Measurements from ENCODE around the gene ACER3.
"Not testable (repeated sequence)": the region's sequence is repeated elsewhere in the genome, so short reads cannot be mapped to it uniquely, and the experiment has no call there.

The ACER3 gene

DNA sequence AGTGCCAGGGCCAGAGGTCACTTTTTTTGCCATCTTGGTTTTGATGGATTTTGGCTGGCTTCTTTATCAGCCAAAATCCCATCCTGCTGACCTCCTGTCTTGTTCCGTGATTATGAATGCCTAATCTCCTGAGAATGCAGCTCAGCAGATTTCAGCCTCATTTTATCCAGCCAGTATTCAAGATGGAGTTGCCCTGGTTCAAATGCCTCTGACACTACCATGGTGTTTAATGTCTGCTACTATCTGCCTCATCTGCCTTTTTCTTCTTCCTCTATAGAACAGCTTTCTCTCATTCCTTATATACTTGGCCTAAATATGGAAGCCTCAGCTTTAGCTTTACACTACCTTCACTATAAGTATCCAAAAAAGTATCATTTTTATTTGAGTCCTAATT is 50.7 kb downstream of the ACER3 start:
- FAIRE-seq, result no peak
- DNase-seq (ENCODE audit: insufficient read length, low spot score), result no peak

DNA sequence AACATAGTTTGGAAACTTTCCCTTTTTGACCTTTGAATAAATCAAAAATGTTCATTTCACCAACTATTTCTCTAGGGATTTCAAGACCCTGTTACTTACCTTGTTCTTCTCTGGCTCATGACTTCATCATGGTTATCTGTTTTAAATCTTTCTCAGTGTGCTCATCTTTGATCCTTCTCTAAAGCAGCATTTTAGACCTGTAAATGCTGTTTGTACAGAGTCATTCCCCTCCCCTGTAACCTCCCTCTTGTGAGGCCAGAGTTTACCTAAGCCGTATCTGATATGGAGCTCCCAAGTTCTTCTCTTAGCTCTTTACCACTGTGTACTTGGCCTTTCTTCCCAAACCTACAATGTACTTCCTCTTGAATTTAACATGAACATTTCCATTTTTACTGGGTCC is 56.0 kb downstream of the ACER3 start:
- FAIRE-seq (no peak), DNase-seq (ENCODE audit: insufficient read length, low spot score) (no peak)

DNA sequence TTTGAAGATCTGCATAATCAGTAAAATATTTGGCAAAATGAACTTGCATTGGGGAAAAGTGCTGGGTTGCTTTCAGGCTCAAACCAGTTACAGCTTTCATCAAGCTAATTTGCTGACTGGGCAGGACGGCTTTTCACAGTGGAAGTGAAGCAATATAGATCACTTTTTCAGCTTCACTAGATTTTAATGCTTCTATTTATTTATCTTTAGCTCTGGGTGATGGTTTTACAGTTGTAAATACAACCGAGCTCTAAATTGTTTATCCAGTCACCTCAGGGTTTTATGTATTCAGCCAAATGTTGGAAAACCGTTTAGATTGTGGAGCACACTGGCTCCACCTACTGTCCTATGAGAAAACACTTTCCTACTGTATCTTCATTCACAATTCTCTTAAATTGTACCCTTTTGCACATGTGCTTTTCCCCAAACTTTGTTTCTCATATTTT is 58.2 kb downstream of the ACER3 start:
- peak; percentile 46 for FAIRE-seq
- DNase-seq (ENCODE audit: insufficient read length, low spot score), result peak; percentile 52

DNA sequence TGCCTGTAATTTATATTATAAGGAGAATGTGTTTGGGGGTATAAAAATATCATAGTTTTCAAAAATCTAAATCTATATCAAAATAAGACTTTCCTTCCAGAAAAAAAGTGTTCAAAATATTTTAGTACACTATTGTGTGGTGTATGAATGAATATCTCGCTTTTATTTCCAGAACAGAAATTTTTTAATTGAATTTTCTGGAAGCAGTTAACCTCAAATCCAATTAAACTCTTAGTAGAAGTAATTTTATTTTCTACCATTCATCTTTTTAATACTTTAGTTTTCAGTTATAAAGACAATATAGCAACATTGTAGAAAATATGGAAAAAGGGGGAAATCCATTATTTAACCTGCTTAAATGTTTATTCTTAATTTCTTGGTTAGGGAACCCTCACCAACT is 58.7 kb downstream of the ACER3 start:
- DNase-seq (ENCODE audit: insufficient read length, low spot score) (no peak), FAIRE-seq (no peak)

DNA sequence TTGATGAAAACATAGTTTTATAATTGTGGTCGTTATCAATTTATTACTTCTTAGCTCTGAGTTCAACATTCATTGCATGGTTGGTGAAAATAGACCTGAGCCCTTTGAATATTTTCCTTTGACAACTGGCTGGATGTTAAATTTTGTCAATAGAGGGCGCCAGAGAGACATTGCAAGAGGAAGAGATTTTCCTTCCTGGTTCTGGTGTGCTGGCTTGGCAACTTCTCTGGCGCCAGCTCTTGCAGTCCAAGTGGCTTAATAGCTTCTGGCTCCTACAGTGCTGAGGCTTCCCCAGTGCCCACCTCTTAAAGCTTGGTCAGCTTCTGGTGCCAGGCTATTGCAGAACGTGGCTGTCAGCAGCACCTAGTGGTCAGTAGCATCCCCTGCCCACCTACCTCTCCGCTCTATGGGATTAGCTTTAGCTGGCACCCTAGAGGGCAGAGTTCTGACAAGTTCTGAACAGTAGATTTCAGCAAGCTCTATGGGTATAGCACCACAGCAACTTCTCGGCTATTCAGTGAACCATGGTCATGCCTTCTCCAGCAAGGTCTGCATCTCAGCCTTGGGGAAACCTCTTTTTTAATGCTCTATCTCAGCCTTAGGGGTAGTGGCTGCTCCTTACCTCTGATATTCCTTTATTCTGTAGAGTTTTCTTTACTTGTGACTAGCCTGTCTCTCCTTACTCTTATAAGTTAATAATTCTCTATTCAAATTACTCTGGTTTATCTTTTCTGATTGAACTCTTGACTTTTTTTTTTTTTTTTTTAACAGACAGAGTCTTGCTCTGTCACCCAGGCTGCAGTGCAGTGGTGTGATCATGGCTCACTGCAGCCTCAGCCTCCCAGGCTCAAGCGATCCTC is 59.4 kb downstream of the ACER3 start:
- DNase-seq (ENCODE audit: insufficient read length, low spot score), result peak; percentile 73
- peak; percentile 33 for FAIRE-seq

DNA sequence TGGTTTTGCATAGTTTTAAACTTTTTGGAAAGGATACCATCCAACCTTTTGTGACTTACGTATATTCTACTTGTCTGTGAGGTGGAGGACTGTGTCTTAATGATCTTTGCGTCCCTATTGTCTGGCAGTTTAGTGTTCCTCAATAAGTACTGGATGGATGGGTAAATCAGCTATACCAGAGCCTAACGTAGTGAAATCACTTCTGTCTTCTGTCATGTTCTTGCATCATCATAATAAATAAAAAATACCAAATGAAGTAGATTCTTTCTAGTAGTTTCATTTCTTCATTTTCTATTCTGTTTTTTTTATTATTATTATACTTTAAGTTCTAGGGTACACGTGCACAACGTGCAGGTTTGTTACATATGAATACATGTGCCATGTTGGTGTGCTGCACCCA is 66.4 kb downstream of the ACER3 start:
- FAIRE-seq (no peak), DNase-seq (ENCODE audit: insufficient read length, low spot score) (no peak)

DNA sequence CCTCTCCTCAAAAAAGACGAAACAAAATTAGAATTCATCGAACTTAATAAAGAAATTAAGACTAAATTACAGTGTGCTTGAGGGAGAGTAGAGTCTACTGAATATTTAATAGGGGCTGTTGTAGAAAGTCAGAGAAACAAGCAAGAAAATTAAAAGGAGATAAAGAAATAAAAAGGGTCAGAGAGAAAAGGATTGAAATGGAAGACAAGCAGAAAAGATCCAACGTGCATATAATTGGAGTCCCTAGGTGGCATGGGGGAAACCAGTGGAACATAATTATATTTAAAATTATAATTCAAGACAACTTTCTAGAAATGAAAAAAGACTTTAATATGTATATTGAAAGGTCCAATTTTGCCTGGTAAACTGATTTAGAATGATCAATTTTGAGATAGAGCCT is 74.3 kb downstream of the ACER3 start:
- DNase-seq (ENCODE audit: insufficient read length, low spot score), result no peak
- no peak for FAIRE-seq

DNA sequence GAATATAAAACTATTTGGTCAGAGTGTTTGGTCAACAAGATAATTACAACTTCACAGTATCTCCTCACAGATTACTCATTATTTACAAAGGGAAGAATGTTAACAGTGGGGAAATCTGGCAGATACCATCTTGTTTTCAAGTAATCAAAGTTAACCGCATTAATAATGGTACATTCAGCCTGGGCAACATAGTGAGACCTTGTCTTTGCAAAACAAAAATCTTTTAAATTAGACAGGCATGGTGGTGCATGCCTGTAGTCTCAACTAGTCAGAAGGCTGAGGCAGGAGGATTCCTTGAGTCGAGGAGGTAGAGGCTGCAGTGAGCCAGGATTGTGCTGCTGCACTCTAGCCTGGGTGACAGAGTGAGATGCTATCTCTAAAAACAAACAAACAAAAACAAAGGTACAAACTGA is 78.5 kb downstream of the ACER3 start:
- FAIRE-seq (no peak), DNase-seq (ENCODE audit: insufficient read length, low spot score) (no peak)

DNA sequence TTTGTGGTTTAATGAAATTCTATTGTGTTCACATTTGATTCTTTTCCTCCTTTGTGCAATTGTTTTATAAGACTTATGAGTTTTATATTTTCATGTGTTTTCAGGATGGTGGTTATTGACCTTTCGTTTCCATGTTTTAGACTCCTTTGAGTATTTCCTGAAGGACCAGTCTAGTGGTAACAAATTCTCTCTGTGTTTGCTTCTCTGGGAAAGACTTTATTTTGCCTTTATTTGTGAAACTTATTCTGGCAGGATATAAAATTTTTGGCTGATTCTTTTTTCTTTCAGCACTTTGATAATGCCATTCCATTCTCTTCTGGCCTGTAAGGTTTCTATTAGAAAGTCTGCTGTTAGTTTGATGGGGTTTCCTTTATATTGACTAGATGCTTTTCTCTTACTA is 83.5 kb downstream of the ACER3 start:
- FAIRE-seq (no peak), DNase-seq (ENCODE audit: insufficient read length, low spot score) (no peak)

DNA sequence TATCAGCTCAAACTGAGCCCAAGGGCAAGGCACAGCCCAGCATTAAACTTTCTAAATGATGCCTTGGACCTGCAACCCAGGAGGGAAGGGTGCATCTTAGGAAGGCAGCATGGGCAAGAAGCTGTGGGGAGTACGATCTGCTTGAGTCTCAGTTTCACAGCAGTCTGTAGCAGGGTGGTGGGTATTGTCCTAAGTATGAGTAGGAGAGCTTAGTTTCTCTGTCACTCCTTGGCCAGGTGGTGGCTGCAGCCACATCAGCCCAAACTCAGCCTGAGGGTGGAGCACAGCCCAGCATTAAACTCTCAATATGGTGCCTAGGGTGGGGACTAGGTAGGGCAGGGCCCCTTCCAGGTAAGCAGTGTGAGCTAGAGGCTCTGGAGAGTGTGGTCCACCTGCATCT is 85.5 kb downstream of the ACER3 start:
- no peak for DNase-seq (ENCODE audit: insufficient read length, low spot score)
- peak; percentile 26 for FAIRE-seq

DNA sequence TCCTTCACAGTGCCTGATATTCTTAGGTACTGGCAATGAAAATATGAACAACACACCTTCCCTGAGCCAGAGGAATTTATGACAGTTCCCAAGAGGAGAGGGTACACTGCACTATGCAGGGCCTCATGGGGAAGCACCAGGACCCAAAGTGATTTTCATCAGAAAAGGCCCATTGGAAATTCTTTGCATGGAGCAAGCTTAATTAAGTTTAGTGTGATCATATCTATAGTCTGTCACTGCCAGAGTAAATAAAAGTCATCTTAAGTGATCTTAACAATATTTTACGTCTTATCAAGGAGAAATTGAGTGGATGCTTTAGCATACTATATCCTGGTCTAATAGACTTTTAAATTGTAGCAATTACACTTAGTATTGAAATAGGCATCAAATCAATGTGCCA is 86.5 kb downstream of the ACER3 start:
- DNase-seq (ENCODE audit: insufficient read length, low spot score) (no peak), FAIRE-seq (no peak)

DNA sequence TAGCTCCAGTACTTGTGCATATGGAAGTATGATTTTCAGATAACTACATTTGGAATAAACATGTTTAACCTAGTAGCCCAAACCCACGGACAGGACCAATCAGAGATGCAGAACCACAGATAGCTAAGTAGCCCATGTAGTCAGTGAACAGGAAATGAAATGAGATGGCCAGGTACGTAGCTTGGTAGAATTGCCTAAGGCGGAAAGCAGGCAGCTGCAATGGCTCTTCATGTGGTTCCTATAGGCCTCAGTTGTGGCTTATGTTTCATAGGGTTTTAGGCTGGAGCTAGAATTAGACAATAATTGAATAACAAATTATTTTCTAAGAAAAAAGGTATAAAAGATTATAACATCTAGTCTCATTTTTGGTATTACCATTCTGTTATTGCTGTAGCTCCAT is 87.1 kb downstream of the ACER3 start:
- no peak for DNase-seq (ENCODE audit: insufficient read length, low spot score)
- no peak for FAIRE-seq

DNA sequence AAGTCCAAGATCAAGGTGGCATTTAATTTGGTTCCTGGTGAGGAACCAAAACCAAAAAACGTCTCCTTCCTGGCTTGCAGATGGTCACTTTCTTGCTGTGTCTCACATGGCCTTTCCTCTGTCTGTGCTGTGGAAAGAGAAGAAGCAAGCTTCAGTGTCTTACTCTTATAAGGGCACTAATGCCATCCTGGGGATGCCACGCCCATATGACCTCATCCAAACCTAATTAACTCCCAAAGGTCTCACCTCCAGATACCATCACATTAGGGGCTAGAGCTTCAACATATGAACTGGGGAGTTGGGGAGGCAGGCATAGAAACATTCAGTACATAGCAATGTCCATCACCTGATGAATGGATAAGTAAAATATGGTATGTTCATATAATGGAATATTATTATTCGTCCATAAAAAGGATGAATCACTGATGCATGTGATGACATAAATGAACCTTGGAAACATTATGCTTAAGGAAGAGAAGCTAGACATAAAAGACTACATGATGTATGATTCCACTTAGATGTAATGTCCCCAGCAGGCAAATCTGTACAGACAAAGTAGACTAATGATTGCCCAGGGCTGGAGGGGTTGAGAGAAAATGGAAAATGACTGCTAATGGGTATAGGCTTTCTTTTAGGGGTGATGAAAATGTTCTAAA is 94.9 kb downstream of the ACER3 start:
- DNase-seq (ENCODE audit: insufficient read length, low spot score), result no peak

DNA sequence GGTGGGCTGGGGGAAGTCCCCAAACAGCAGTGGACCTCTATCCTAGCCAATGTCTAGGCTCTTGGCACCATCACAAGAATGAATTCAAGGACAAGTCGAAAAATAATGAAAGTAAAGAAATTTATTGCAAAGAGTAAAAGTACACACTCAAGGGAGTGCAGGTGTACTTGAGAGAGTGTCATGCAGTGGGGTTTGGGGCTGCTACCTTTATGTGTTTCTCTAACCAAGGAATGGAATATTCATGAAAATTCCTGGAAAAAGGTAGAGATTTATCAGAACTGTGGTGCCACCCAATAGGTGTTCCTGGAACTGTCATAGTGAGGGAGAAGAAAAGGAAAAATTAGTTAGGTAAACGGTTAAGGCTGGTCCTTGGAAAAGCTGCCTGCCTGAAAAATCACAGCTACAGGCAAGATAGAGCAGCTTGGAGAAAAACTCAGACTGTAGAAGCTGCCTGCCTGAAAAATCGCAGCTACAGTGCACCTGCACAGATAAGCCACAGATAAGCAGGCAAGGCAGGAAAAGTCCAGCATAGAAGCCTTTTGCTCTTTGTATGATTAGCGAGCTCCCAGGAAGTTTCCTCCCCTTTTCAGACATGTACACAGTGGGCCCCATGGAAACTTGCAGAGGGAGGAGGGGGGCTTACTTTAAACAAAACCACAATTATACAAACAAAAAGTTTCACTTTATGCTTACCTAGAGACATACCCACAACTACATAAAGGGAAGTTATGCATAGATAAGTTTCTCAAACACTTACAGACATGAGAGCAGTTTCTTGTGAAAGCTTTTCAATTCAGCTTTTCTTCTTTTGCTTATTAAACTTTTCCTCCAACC is 102.1 kb downstream of the ACER3 start:
- DNase-seq (ENCODE audit: insufficient read length, low spot score) (no peak), FAIRE-seq (no peak)

More for the DNA sequence above, 94.9 kb downstream of the ACER3 start:
- FAIRE-seq, result peak; percentile 58

DNA sequence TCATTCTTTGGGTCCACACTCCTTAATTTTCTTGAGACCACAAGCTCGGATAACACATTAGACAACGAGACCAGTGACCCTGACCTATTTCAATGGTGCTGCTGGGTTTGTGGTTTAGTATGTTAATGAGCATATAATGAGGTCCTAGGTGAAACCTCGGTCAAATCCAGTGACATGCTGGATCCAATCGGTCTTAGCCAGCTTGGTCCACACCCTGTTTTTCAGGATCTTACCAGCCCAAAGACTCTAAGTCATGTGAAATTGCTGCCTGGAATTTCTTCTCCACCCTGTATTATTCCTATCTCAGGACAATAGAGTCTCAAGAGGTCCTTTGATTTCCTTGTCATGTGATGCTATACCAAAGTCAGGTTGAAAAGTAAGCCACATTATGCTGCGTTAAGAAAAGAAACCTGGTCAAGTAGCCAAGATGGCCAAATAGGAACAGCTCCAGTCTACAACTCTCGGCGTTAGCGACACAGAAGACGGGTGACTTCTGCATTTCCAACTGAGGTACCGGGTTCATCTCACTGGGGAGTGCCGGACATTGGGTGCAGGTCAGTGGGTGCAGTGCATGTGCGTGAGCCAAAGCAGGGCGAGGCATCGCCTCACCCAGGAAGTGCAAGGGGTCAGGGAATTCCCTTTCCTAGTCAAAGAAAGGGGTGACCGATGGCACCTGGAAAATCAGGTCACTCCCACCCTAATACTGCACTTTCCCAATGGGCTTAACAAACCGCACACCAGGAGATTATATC is 102.9 kb downstream of the ACER3 start:
- not testable (repeated sequence) for FAIRE-seq; DNase-seq (ENCODE audit: insufficient read length, low spot score)

DNA sequence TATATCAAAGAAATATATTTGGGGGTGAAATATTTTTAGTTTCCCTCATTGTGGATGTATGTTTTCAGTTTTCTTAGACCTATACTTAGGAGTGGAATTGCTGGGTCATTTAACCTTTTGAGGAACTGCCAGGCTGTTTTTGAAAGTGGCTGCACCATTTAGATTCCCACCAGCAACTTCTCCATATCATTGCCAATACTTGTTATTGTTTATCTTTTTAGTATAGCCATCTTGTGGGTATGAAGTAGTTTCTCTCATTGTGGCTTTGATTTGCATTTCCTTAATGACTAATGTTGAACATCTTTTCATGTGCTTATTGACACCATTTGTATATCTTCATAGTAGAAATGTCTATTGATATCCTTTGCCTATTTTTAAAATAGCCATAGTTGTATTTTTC is 111.3 kb downstream of the ACER3 start:
- FAIRE-seq (no peak), DNase-seq (ENCODE audit: insufficient read length, low spot score) (no peak)

DNA sequence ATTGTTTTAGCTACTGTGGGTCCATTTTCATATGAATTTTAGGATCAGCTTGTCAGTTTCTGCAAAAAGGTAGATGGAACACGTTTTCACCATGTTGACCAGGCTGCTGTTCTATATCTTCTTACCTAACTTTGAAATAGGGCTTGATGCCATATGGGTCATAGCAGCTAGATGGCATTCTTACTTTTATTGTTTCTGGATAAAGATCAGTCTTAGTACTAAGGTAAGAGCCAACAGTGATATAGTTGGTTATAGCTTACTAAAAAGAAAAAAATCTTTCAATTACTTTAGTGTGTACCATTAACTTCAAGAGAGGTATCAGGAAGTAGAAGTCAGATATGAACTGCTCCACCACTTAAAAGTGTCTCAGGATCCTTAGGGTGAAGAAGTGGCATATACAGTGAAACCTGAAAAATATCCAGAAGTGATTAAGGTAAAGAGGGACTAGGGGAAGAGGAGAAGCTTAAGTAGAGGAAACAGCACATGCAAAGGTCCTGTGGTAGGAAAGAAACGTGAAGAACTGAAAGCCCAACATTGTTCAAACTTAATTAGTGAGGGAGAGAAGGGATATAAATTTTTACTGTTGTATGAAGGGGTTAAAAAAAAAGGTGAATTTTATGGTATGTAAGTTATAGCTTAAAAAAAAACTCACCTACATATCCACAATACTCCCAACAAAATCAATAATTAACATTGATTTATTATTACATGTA is 113.6 kb downstream of the ACER3 start:
- FAIRE-seq (no peak), DNase-seq (ENCODE audit: insufficient read length, low spot score) (no peak)

DNA sequence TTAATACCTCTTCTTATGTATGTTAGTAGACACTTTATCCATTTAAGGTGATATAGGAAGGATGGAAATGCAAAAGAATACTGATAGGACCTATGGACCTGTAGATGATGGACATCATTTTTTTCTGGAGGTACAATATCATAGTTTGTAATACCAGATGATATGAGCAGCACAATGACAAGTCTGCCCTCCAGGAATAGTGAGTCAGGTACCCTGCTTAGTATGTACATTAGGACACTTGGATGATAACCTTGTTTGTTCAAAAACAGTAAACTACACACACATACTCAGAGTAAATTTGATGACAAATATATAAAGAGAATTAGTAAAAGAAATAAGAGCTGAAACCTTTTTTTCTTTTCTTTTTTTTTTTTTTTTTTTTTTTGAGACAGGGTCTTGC is 114.8 kb downstream of the ACER3 start:
- DNase-seq (ENCODE audit: insufficient read length, low spot score), result no peak
- FAIRE-seq, result peak; percentile 33

DNA sequence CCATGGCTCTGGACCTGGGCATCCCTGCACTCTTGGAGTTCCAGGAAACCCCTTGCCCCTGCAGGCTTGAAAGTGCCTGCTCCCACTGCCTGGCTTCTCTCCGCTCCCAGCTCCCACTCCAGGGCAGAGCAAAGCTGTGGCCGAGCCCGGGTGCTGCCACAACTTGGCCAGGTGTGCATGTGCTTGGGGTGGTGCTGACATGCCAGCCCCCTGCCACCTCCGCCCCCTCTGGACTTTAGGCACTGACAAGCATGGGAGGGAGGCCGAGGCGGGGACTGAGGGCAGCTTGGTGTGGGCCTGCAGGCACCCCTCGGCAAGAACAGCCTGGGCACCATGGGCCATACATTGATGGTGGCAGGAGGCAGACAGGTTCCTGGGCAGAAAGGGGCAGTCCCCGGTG is 117.1 kb downstream of the ACER3 start:
- FAIRE-seq (no peak), DNase-seq (ENCODE audit: insufficient read length, low spot score) (no peak)

DNA sequence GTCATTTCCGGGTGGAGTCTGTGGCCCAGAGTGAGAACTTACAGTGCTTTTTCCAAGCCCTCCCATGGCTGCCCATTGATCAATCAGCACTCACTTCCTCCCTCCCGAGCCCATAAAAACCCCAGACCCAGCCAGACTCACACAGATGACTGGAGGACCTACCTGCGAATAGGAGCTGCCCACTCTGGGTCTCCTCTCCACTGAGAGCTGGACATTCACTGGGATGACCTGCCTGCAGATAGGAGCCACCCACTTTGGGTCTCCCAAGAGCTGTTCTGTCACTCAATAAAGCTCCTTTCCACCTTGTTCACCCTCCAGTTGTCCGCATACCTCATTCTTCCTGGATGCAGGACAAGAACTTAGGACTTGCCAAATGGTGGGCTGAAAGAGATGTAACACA is 117.5 kb downstream of the ACER3 start:
- no peak for FAIRE-seq
- DNase-seq (ENCODE audit: insufficient read length, low spot score), result no peak
